Spleen (tissue), 7 donors: ENCODE results near the gene BANP.

ENCODE experiments used
- POLR2AphosphoS5 ChIP-seq, 3 donors: sonication (generic); formaldehyde crosslinking; IDR thresholded peaks; one replicate each; pipeline ENCODE4 v1.5.1; 2017; ENCODE audit warnings: antibody characterized with exemption in 3 of 3
- TF ChIP-seq, protein P1 (sequence below), 11 experiments: fragments of 200-600 bp in 7 of 11; fragments of 450-650 bp in 4 of 11; sonication (generic) in 4 of 11; IDR thresholded peaks in 8 of 11; conservative IDR thresholded peaks in 3 of 11; 1 replicate in 7 of 11; 2 replicates in 4 of 11; pipeline versions ENCODE4 v1.4.0 to v1.8.0; 2016 to 2021; ENCODE audit warnings: antibody characterized with exemption in 11 of 11, inconsistent platforms in 4 of 11, mild to moderate bottlenecking in 1 of 11
- donor health status: DM: no; HTN: no; CAD: no; lungs with moderate emphysema.
- donor health status: DM: no; HTN: no; CAD: no.
- donor health status: DM: no; HTN: no; CAD: no.

DNA sequence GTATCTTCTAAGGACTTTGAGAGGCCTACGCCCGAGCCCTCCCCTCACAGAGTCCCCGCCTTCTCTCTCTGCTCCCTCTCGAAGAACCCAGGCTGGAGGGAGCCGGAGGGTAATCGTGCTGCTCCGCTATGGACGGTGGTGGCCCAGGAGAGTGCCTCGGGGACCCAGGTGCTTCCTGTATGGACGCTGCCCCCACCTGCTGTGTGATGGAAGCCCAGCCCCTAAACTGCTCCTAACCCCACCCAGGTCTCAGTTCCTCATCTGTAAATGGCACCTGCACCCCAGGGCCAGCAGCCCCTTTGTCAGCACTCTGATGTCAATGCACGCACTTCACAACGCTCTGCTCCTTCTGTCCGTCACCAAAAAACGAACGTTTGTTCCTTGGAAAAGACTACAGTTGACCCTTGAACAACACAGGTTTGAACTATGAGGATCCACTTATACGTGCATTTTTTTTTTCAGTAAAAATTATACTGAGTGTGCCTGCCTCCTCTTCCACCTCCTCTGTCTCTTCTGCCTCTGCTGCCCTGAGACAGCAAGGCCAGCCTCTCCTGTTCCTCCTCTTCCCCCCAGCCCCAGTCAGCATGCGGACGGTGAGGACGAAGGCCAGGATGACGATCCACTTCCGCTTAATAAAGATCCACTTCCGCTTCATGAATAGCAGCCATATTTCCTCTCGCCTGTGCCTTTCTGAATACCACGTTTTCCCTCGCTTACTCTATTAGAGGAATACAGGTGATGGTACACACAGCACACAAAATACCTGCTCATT lies 118.3 kb downstream of the BANP start:
- TF ChIP-seq POLR2AphosphoS5 (IDR thresholded peaks at IDR 0.05), result peak; percentile 90 to 97 (median 95)
- TF ChIP-seq, protein P1, sequence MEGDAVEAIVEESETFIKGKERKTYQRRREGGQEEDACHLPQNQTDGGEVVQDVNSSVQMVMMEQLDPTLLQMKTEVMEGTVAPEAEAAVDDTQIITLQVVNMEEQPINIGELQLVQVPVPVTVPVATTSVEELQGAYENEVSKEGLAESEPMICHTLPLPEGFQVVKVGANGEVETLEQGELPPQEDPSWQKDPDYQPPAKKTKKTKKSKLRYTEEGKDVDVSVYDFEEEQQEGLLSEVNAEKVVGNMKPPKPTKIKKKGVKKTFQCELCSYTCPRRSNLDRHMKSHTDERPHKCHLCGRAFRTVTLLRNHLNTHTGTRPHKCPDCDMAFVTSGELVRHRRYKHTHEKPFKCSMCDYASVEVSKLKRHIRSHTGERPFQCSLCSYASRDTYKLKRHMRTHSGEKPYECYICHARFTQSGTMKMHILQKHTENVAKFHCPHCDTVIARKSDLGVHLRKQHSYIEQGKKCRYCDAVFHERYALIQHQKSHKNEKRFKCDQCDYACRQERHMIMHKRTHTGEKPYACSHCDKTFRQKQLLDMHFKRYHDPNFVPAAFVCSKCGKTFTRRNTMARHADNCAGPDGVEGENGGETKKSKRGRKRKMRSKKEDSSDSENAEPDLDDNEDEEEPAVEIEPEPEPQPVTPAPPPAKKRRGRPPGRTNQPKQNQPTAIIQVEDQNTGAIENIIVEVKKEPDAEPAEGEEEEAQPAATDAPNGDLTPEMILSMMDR (IDR thresholded peaks at IDR 0.05 in 8 of 11, conservative IDR thresholded peaks at IDR 0.05 in 3 of 11), result no peak
